GM18520 (cell line): ENCODE measurements around the gene ELFN1.
"Not testable (repeated sequence)": the region's sequence is repeated elsewhere in the genome, so short reads cannot be mapped to it uniquely, and the experiment has no call there.

Source experiments
- ATAC-seq: cut with Tn5 transposase; IDR thresholded peaks from one replicate; pipeline ENCODE4 v1.9.1; 2021; ENCODE audit not compliant: unreplicated experiment

Gene ELFN1

DNA sequence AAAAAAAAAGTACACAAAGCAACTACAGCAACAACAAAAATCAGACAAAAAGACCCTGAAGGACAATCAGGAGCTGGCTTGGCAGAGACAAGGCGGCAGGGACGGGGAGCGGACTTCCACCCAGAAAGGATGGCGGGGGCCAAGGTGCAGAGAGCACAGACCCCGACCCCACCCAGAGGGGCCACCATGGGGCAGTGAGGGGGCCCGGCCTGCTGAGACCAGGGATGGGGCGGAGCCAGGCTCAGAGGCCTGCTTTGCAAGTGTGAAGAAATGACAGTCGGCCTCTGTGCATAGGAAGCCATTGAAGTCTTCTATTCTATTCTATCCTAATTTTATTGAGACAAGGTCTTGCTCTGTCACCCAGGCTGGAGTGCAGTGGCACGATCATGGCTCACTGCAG, 82.0 kb downstream of the ELFN1 start:
- ATAC-seq, result no peak

DNA sequence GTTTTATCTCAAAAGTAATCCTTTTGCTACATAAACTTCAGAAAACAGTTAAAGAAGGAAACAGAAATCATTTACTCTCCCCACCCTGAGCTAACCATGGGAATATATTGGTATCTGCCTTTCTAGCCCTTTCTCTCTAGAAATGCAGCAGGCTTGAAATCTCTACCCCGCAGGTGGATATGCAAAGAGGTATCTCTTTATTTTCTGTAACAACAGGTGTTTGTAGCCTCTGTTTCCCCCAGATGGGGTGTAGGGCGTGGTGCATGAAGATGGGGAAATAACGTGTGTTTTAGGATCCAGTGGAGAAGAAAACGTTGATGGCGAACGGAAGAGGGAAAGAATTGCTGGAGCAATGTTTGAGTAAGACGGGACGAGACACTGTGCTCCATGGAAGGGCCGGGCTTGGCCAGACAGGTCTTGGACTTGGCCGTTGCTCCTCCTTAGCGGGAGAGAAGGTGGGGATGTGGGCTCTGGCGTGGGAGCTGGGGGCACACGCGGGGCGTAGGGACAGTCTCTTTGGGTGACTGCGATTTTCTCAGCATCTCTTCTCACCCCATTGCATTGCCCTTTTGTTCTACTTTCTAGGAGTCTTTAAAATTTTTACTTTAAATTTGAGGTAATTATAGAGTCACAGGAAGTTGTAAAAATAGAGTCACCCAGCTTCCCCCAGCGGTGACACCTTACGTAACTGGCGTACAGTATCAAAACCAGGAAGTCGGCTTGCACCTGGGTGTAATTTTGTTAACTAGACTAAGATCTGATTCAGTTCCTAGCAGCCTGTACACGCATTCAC, 82.9 kb downstream of the ELFN1 start:
- ATAC-seq, result no peak

DNA sequence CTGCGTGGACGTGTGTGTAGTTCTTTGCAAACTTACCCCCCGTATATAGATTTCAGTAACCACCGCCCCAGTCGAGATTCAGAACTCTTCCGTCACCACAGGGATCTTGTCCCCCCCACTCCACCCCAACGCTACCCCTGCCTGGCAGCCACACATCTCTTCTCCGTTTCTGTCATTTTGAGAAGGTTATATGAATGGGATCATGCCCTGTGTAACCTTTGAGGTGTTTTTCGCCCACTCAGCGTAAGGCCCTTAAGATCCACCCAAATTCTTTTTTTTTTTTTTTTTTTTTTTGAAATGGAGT, 83.4 kb downstream of the ELFN1 start:
- ATAC-seq, result no peak

DNA sequence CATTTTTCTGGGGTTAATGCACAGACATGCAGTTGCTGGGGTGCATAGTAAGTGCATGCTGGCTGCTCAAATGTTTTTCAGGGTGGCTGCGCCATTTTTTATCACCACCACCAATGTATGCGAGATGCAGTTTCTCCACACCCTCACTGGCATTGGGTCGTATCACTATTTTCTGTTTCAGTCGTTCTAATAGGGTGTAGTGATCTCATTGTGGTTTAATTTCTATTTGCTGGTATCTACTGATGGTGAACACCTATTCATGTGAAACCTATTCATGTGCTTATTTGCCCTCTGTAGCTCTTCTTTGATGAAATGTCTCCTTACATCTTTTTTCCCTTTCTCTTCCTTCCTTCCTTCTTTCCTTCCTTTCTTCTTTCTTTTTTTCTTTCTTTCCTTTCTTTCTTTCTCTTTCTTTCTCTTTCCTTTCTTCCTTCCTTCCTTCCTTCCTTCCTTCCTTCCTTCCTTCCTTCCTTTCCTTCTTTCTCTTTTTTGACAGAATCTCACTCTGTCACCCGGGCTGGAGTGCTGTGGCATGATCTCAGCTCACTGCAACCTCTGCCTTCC, 84.3 kb downstream of the ELFN1 start:
- ATAC-seq, result no peak

DNA sequence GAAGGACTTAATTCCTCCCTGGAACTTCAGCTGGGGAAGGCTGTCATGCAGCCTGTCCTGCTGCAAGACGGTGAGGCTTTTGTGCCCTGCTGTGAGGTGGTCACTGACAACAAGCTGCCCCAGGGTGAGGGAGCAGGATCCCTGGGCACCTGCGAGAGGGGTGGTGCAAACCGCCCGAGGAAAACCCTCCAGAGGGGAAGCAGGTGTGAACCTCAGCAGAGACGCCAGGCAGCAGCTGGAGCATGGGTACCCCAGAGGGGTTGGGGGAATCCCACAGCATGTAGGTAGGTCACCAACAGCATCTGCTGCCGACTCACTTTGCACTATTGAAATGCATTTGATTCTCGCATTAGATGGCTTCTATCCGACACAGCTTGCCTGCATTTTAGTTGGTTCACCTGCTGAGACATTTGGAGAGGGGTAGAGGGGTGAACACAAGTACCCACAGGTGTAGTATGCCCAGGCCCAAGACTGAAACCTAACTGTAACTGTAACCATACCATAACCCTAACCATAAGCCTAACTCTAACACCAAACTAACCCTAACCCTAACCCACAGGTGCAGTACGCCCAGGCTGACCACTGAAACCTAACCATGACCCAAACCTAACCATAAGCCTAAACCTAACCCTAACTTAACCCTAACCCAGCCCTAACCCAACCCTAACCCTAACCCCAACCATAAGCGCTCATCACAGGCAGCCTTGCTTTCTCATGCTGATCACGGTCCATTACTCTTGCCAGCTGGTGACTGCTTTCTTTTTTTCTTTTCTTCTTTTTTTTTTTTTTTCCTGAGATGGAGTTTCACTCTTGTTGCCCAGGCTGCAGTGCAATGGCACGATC, 85.9 kb downstream of the ELFN1 start:
- no peak for ATAC-seq

DNA sequence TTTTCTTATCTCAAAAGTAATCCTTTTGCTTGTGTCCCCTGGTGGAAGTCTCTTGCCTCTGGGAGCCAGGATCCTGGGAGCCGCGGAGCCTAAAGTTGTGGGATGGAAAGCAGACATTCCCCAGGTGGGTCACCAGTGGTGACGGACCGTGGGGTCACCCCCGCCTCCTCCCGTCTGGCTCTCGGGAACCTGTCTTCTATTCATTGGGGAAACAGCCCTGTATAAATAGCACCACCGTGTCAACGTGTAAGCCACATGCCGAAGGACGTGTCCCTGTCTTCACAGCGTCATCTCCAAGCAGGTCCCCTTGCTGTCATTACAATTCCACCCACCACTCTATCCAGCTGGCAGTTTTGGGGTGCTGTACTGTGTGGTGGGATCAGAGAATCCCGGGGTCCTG, 87.5 kb downstream of the ELFN1 start:
- ATAC-seq, result no peak

DNA sequence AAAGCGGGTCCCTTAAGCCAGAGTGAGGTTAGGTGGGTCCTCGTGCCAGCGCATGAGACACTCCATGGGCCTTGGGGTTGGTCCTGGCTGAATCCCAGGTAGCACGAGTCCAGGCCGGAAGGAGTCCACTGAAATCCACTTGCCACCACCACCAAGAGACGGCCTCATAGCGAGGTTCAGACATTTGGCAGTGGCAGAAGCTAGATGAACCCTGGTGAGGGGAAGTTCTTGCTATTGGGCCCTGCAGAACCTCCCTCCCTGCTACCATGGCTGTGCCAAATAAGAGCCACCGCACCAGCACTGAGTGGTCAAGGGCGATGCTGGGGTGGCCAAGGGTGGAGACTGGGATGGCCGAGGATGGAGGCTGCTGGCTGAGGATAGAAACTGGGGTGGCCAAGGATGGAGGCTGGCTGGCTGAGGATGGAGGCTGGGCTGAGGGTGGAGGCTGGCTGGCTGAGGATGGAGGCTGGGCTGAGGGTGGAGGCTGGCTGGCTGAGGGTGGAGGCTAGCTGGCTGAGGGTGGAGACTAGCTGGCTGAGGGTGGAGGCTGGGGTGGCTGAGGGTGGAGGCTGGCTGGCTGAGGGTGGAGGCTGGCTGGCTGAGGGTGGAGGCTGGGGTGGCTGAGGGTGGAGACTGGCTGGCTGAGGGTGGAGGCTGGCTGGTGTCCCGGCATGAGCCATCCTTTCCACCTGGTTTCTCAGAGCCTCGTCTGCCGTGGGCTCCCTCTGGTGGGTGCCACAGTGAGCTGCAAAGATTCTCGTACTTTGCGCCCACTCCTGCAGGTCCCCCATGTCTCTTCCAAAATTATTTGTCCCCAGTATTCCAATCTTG, 88.2 kb downstream of the ELFN1 start:
- no peak for ATAC-seq

DNA sequence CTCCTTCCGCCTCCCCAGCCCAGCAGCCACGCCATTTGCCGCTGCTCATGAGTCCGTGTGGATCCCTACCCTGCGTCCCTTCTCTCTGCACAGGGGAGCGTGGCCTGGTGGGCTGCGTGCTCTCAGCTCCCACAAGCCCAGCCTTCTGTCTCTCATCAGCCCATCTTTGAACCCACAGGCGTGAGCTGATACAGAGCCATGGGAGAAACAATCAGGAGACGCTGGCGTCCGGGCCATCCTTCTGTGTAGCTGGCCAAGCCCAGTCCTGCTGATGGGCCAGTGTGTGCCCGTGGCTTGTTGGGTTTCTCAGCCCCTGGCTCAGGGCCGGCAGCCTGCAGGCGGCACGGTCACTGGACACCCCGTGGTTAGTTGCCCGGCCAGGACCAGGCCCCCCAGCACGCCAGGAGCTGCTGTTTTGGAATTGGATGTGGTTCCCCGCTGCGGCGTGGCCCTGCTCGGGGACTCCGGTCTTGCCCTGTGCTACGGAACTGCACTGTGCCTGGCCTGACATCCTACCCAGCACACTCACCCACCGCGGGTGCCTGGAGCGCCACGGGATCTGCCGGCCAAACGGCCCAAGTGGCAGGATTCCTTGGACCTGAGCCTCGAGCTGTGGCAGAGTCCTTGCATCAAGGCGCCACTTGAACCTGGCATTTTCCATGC, 88.9 kb downstream of the ELFN1 start:
- no peak for ATAC-seq

DNA sequence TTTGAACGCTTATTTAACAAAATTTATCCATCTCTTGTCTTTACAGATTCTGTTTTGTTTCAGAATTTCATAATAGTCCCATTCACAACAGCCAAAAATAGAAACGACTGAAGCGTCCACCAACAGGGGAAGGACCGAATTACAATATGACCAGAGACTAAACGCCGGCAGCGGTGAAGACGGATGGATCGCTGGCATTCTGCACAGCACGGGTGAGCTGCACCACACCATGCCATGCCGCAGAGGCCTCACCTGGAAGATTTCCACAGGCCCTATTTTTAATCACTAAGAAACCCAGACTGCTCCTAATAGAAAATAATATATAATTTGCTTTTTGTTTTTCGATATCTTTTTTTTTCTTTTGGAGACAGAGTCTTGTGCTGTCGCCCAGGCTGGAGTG, 91.0 kb downstream of the ELFN1 start:
- no peak for ATAC-seq

DNA sequence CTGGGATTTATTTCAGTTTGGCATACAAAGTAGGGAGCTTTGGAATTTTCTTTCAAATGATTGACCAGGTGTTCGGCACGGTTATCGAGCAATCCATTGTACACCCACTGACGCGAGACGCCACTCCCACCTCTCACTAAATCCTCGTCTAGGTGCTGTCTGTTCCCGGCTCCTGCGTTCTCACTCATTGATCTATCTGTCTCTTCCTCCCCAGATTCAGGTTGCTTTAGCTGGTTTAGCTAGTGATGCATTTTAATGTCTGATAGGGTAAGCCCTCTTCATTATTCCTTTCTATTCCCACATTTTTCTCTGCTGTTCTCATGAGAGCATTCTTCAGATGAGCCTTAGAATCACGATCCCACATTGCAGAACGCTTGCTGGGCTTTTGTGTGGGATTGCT, 91.7 kb downstream of the ELFN1 start:
- no peak for ATAC-seq

DNA sequence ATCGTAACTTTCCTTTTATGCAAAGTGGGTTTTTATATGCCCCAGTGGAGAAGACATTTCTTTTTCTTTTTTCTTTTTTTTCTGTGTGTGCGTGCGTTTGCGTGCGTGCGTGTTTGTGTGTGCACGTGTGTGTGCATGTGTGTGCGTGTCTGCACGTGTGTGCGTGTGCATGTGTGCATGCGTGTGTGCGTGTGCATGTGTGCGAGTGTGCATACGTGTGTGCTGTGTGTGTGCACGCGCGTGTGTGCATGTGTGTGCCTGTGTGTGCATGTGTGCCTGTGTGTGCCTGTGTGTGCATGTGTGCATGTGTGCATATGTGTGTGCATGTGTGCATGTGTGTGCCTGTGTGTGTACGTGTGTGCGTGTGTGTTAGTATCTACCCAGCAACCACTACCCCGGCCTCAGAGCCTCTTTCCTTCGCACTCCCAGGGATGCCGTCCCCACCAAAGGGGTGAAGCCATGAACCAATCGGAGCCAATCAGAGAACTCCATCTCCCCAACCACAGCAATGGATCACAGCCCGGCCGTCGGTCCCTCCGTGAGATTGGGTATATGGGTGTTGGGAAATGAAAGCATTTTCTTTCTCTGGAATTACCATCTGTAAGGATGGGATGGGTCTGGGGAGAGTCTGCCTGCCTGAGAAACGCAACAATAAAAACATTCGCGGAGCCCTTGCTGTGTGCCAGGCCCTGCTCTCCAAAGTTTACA, 92.3 kb downstream of the ELFN1 start:
- ATAC-seq, result no peak

DNA sequence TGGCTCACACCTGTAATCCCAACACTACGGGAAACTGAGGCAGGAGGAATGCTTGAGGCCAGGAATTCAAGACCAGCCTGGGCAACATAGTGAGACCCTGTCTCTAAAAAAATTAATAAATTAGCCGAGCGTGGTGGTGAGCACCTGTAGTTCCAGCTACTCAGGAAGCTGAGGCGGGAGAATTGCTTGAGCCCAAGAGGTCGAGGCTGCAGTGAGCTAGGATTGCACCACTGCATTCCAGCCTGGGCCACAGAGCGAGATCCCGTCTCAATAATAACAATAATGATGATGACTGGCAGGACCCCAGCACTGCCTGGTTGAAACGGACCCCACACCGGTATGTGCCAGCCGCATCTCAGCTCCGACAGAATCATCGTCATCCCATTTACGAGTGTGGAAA, 93.0 kb downstream of the ELFN1 start:
- ATAC-seq, result no peak

DNA sequence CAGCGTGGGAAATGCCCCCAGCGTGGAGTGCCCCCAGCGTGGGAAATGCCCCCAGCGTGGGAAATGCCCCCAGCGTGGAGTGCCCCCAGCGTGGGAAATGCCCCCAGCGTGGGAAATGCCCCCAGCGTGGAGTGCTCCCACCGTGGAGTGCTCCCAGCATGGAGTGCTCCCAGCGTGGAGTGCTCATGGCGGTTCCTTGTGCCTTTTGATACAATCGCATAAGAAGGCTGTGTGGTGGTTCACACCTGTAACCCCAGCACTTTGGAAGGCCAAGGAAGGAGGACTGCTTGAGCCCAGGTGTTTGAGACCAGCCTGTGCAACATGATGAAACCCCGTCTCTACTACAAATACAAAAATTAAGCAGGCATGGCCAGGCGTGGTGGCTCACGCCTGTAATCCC, 93.8 kb downstream of the ELFN1 start:
- not testable (repeated sequence) for ATAC-seq

DNA sequence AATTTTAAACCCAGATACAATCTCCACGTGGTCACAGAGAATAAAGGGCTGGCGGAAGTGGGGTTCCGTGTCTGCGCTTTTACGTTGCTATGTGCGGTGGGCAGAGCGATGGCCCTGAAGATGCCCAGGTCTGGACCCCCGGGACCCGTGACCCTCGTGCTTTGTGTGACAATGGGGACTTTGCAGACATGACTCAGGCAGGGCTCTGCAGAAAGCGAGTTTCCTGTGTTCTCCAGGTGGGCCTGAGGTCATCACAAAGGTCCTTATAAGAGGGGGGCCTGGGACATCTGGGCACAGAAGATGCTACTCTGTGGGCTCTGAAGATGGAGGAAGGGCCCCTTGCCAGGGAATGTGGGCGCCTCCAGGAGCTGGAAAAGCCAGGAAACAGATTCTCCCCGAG, 95.3 kb downstream of the ELFN1 start:
- ATAC-seq, result no peak

DNA sequence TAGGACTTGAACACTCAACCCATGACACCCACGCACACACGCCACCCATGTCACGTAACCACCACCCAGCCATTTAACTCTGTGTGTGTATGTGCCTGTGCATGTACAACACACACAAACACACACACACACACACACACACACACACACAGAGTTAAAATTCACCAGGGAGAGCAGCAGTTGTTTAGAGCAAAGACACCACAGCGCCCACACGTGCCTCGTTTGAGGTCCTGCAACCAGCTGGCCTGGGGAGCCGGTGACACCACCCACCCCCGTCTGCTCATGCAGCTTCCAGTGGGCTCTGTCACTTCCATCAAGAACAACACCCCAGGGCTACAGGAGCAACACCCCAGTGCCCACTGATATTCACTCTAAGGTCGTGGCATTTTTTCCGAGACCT, 97.4 kb downstream of the ELFN1 start:
- no peak for ATAC-seq

DNA sequence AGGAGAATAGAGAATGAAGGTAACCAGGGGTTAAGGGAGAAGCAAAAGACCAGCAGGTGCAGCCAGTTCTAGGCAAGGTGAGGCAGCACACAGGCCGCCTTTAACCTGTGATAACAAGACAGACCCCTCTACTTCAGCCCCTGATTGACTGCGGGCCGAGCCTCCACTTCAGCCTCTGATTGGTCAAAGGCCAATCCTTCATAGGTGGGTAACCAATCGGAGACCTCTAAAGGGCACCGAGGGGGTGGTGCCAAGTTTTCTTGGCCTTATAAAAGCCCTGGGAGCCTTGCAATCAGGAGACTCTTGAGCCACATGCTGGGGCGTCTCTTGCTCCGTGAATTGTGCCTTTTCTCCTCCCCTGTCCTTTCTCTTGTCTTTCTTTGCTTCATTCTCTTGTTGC, 98.8 kb downstream of the ELFN1 start:
- ATAC-seq, result no peak

DNA sequence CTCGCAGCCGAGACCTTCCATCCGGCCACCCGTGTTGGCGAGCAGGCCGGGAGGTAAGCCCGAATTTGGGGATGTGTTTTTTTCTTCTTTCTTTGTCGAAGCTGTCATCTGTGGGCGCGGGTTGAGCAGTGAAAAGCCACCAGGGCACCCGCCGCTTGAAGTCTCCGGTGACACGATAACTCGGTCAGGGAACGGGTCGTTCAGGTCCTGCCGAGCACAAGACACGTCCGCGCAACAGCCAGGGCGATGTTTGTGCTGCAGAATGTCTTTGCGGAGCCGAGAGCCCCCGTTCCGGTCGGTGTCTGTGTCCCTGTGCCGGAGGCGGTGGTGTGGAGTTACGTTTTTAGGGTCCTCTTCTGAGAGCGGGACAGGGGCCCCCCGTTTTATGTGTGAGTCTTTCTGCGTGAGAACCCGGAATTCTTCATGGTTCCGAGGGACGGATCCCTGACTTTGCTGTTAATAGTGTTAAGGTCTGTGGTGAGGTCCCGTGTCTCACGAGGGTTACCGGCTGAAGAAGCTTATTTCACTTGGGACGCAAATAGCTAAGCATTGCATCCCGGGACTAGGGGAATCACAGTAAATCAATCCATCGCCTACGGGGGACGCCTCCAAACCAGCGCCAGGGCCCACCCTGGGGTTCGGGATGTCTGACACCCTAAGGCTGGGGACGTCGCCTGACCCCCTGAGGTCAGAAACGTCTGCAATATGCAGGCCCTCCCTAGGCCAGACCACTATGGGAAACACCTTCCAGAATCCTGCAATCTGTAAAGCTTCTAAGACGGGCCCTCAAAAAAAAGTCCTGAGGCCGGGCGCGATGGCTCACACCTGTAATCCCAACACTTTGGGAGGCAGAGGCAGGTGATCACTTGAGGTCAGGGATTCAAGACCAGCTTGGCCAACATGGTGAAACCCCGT, 99.5 kb downstream of the ELFN1 start:
- no peak for ATAC-seq

DNA sequence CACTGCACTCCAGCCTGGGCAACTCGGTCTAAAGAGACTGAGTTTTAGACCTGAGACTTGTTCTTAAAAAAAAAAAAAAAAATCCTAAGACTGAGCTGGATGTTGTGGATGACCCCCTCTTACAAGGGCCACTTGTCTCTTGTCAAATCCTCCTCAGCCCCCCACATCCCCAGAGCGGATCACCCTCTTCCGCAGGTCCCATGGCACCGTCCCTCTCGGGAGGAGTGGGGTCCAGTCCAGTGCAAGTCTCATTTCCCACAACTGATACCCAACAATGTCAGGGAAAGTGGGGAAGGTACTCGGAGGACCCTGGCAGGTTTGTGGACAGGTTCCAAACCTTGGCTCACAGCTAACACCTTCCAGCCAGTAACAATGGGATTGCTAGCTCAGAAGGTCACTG, 100.3 kb downstream of the ELFN1 start:
- no peak for ATAC-seq

DNA sequence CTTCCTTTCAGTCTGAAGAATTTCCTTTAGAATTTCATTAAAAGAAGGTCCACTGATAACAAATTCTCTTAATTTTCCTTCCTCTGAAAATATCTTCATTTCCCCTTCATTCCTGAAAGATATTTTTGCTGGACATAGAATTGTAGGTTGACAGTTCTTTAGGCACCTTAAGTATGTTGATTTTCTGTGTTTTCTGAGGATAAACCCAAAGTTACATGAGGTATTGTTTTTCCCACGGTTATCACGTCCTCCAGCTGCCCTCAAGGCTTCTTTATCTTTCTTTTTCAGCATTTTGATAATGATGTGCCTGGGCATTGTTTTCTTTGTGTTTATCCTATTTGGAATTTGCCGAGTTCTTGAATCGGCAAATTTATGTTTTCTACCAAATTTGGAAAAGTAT, 105.3 kb downstream of the ELFN1 start:
- ATAC-seq, result no peak
